Measurements from ENCODE around the gene C1orf159. TPM values are rescaled to one million over a fixed set of nuclear protein-coding genes. Genes with fewer than 3 reads are reported as not detected.

C1orf159 gene
- total and polyA plus RNA-seq, 10 of the 15 experiments (the other 5 are each of a cell fraction or from before 2014, with no cell fraction given): 0.11 to 23.4 (median 8.0) TPM

- H3K79me2 ChIP-seq (ENCODE audit: control insufficient read depth, insufficient read depth, low read length): no peaks in the 10 kb centered on the region
- ATAC-seq (no peak), DNase-seq (ENCODE audit: low read depth, low spot score) (no peak), FAIRE-seq (no peak)
- BruUV-seq (replicated peaks): no TSS peak
- no peak overlapping the region for H3K4me2 ChIP-seq (ENCODE audit: control insufficient read depth, insufficient read depth)
- H2AFZ ChIP-seq (ENCODE audit: control insufficient read depth, low read depth, low read length): no peak overlapping the region
- H4K20me1 ChIP-seq (ENCODE audit: control insufficient read depth, insufficient read depth): no peaks in the 10 kb centered on the region
- H3K36me3 ChIP-seq (ENCODE audit: control insufficient read depth in 2 of 2, insufficient read depth in 2 of 2, low read length in 1 of 2): no peaks in the 10 kb centered on the region
- H3K9me3 ChIP-seq (replicated peaks; ENCODE audit: control insufficient read depth, insufficient read depth, low read length): no peaks in the 10 kb centered on the region
- H3K9ac ChIP-seq (ENCODE audit: control insufficient read depth, insufficient read depth, low read length): no peak overlapping the region
- no peak overlapping the region for H3K4me3 ChIP-seq
- CTCF ChIA-PET: no interaction called here
- POLR2A ChIA-PET: no interaction called here
- RAD21 ChIA-PET (ENCODE audit: unreplicated experiment): no interaction called here
- in situ Hi-C loops (cut with MboI) (no loop called here), intact Hi-C loops (cut with micrococcal nuclease; ENCODE audit: unreplicated experiment) (no loop called here)
- no peaks in the 10 kb centered on the region for H3K27me3 ChIP-seq (replicated peaks in 1 of 2; ENCODE audit: control insufficient read depth in 2 of 2, insufficient read depth in 2 of 2, low read length in 1 of 2)
- no peaks in the 10 kb centered on the region for H3K4me1 ChIP-seq (ENCODE audit: control insufficient read depth, insufficient read depth, low read length)
- WGBS (ENCODE audit: insufficient coverage, insufficient replicate concordance, low lambda C conversion rate, missing lambda C conversion rate): 85% methylated on average over 15 of the region's 17 CpGs
- H3K27ac ChIP-seq (ENCODE audit: control insufficient read depth, insufficient read depth): no peak overlapping the region
- TF ChIP-seq CHD1 (IDR thresholded peaks at IDR 0.05; ENCODE audit: low read depth, low read length): no peak
- TF ChIP-seq DPF2 (IDR thresholded peaks at IDR 0.05): no peak
- TF ChIP-seq ZBED1 (IDR thresholded peaks at IDR 0.05; ENCODE audit: borderline replicate concordance): no peak
- no peak for TF ChIP-seq FOXK2 (IDR thresholded peaks at IDR 0.05)
- TF ChIP-seq SUPT20H (IDR thresholded peaks at IDR 0.05; ENCODE audit: borderline replicate concordance, control insufficient read depth, low read depth, low read length): no peak
- TF ChIP-seq NFYB (IDR thresholded peaks at IDR 0.05; ENCODE audit: insufficient read depth, low read depth, low read length): no peak
- TF ChIP-seq USF1 (IDR thresholded peaks at IDR 0.05; ENCODE audit: borderline replicate concordance, extremely low read length, insufficient read depth, low read depth, low read length): no peak
- TF ChIP-seq STAT1 (conservative IDR thresholded peaks at IDR 0.05): no peak
- no peak for TF ChIP-seq SMC3 (IDR thresholded peaks at IDR 0.05; ENCODE audit: borderline replicate concordance, low read length)
- no peak for TF ChIP-seq E2F4 (IDR thresholded peaks at IDR 0.05; ENCODE audit: low read depth, low read length)
- no peak for TF ChIP-seq ELK1 (IDR thresholded peaks at IDR 0.05; ENCODE audit: low read depth, low read length)
- TF ChIP-seq NR2C1 (IDR thresholded peaks at IDR 0.05): no peak
- no peak for TF ChIP-seq RELA (IDR thresholded peaks at IDR 0.05; ENCODE audit: borderline replicate concordance, partially characterized antibody)
- TF ChIP-seq ESRRA (IDR thresholded peaks at IDR 0.05; ENCODE audit: low read length): no peak
- TF ChIP-seq E2F8 (IDR thresholded peaks at IDR 0.05; ENCODE audit: low read depth, partially characterized antibody): no peak
- TF ChIP-seq SMAD5 (IDR thresholded peaks at IDR 0.05; ENCODE audit: low read depth): no peak
- SMC1A ChIA-PET (ENCODE audit: uncharacterized antibody, unreplicated experiment): no interaction called here
These were observed 29.0 kb downstream of the C1orf159 start for GRCh38 chr1:1086911-1087341.

All from GM12878 (cell line).